GM23338 (cell line): ENCODE results near the gene NID1. TPM values are rescaled to one million over a fixed set of nuclear protein-coding genes. Genes with fewer than 3 reads are reported as not detected.

ENCODE experiments used
- ATAC-seq: fragments of 200-7000 bp; cut with Tn5 transposase; 3 replicates; pipeline ENCODE4 v1.9.1; 2020
- DNase-seq: peaks from one replicate; pipeline ENCODE4 v3.0.0-alpha.2; 2015; ENCODE audit warnings: low spot score
- H2AFZ ChIP-seq: fragments of 200-600 bp; sonication (generic); 2 replicates; pipeline ENCODE4 v1.8.0; 2016; ENCODE audit warnings: antibody characterized with exemption, mild to moderate bottlenecking, moderate library complexity
- H3F3A ChIP-seq: fragments of 200-600 bp; sonication (generic); replicated peaks from 2 replicates; pipeline ENCODE4 v1.8.0; 2017; ENCODE audit warnings: antibody characterized with exemption, mixed run types, low read depth
- H3K27ac ChIP-seq: fragments of 200-600 bp; sonication (generic); 2 replicates; pipeline ENCODE4 v1.6.1; 2016; ENCODE audit warnings: low read depth
- H3K27me3 ChIP-seq: fragments of 200-600 bp; sonication (generic); 2 replicates; pipeline ENCODE4 v1.8.0; 2016; ENCODE audit warnings: mild to moderate bottlenecking, mixed run types, moderate library complexity; ENCODE audit not compliant: insufficient read depth
- H3K36me3 ChIP-seq: fragments of 200-600 bp; sonication (generic); 2 replicates; pipeline ENCODE4 v1.8.0; 2016; ENCODE audit warnings: mild to moderate bottlenecking; ENCODE audit not compliant: insufficient read depth
- H3K4me1 ChIP-seq: fragments of 200-600 bp; sonication (generic); 2 replicates; pipeline ENCODE4 v1.8.0; 2016; ENCODE audit warnings: mild to moderate bottlenecking, moderate library complexity; ENCODE audit not compliant: insufficient read depth
- H3K4me2 ChIP-seq: fragments of 200-600 bp; sonication (generic); 2 replicates; pipeline ENCODE4 v1.7.1; 2017; ENCODE audit warnings: mixed run types
- H3K4me3 ChIP-seq: fragments of 200-600 bp; sonication (generic); 2 replicates; pipeline ENCODE4 v1.6.1; 2016; ENCODE audit warnings: mixed run types
- H3K79me2 ChIP-seq: fragments of 200-600 bp; sonication (generic); replicated peaks from 2 replicates; pipeline ENCODE4 v1.8.0; 2017; ENCODE audit warnings: mild to moderate bottlenecking; ENCODE audit not compliant: insufficient read depth
- H3K9me2 ChIP-seq: fragments of 200-600 bp; sonication (generic); 2 replicates; pipeline ENCODE4 v1.8.0; 2017; ENCODE audit not compliant: insufficient read depth
- H4K20me1 ChIP-seq: fragments of 200-600 bp; sonication (generic); replicated peaks from 2 replicates; pipeline ENCODE4 v1.8.0; 2017; ENCODE audit warnings: mild to moderate bottlenecking; ENCODE audit not compliant: insufficient read depth
- H3K27ac Mint-ChIP-seq: 2 replicates; pipeline ENCODE4 v1.8.0; 2020; ENCODE audit warnings: inconsistent platforms, mild to moderate bottlenecking, moderate library complexity, mixed read lengths
- H3K27me3 Mint-ChIP-seq: 3 replicates; pipeline ENCODE4 v1.8.0; 2022; ENCODE audit warnings: low read depth, mild to moderate bottlenecking, moderate library complexity, mixed read lengths, inconsistent platforms; ENCODE audit not compliant: insufficient read depth, poor library complexity
- H3K36me3 Mint-ChIP-seq: 3 replicates; pipeline ENCODE4 v1.8.0; 2021; ENCODE audit warnings: low read depth, mild to moderate bottlenecking, inconsistent platforms, moderate library complexity, mixed read lengths
- H3K4me1 Mint-ChIP-seq: 3 replicates; pipeline ENCODE4 v1.8.0; 2020; ENCODE audit warnings: mild to moderate bottlenecking, inconsistent platforms, mixed read lengths
- H3K4me3 Mint-ChIP-seq: 3 replicates; pipeline ENCODE4 v1.8.0; 2021; ENCODE audit warnings: moderate library complexity, mild to moderate bottlenecking, inconsistent platforms, mixed read lengths
- H3K9me3 Mint-ChIP-seq: 3 replicates; pipeline ENCODE4 v1.8.0; 2020; ENCODE audit warnings: moderate library complexity, mild to moderate bottlenecking, inconsistent platforms, mixed read lengths
- EZH2 ChIP-seq: fragments of 200-600 bp; sonication (generic); IDR thresholded peaks from one replicate; pipeline ENCODE4 v1.8.0; 2017; ENCODE audit warnings: antibody characterized with exemption, mild to moderate bottlenecking, low read depth; ENCODE audit not compliant: unreplicated experiment
- EZH2phosphoT487 ChIP-seq: fragments of 200-600 bp; sonication (generic); IDR thresholded peaks from one replicate; pipeline ENCODE4 v1.8.1; 2018; ENCODE audit warnings: antibody characterized with exemption; ENCODE audit not compliant: unreplicated experiment
- JUNB ChIP-seq: IDR thresholded peaks from one replicate; pipeline ENCODE4 v1.6.1; 2016; ENCODE audit warnings: antibody characterized with exemption; ENCODE audit not compliant: unreplicated experiment
- NANOG ChIP-seq: IDR thresholded peaks from 2 replicates; pipeline ENCODE4 v1.6.1; 2016; ENCODE audit warnings: antibody characterized with exemption, borderline replicate concordance
- STAT1 ChIP-seq: IDR thresholded peaks from one replicate; pipeline ENCODE4 v1.6.1; 2016; ENCODE audit warnings: antibody characterized with exemption; ENCODE audit not compliant: unreplicated experiment
- ZNF114 ChIP-seq: fragments of 250-450 bp; sonication (Bioruptor Pico); IDR thresholded peaks from 2 replicates; pipeline ENCODE4 v1.5.0; 2020; ENCODE audit warnings: mild to moderate bottlenecking, moderate library complexity
- ZNF331 ChIP-seq: fragments of 250-450 bp; sonication (Bioruptor Pico); IDR thresholded peaks from 2 replicates; pipeline ENCODE4 v1.5.0; 2020; ENCODE audit warnings: low read depth, mild to moderate bottlenecking, moderate library complexity
- polyA plus RNA-seq: library from polyadenylated mRNA; unstranded; fragments of >200 nt; fragmentation: Nextera tagmentation; extraction: Ambion mirVana; gene quantifications from 2 replicates; pipeline ENCODE4 v1.2.1, GENCODE V29; 2016
- total RNA-seq: library from RNA; depleted of rRNA; stranded (reverse); fragments of >200 nt; shearing (Covaris generic); gene quantifications from 2 replicates; pipeline ENCODE4 v1.2.3, GENCODE V29; 2014
- TF ChIP-seq, protein P1 (sequence below), 2 experiments: fragments of 200-600 bp in 1 of 2; sonication (generic) in 1 of 2; conservative IDR thresholded peaks; 2 replicates each; pipeline versions ENCODE4 v1.5.1 to v1.6.1; 2016 to 2017; ENCODE audit warnings: antibody characterized with exemption in 2 of 2, low read depth in 2 of 2, mild to moderate bottlenecking in 2 of 2, moderate library complexity in 1 of 2
- TF ChIP-seq, protein P2 (sequence below): IDR thresholded peaks from one replicate; pipeline ENCODE4 v1.6.1; 2018; ENCODE audit warnings: antibody characterized with exemption; ENCODE audit not compliant: unreplicated experiment

Gene NID1
- total and polyA plus RNA-seq, 2 experiments from 2014 or later: 7.1 to 32.5 TPM

DNA sequence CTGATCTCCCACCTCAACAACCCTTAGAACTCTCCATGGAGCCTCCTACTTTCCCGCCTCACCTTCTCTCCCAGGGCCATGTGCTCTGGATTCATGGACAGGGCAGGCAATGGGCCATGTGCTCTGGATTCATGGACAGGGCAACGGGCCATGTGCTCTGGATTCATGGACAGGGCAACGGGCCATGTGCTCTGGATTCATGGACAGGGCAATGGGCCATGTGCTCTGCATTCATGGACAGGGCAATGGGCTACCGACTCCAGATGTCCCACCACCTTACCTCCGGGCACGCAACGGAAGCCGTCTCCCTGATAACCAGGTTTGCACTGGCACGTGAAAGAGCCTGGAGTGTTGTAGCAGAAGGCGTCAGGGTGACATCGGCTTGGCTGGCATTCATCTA is 53.2 kb downstream of the NID1 start:
- no peaks in the 10 kb centered on the region for H3K36me3 ChIP-seq
- no peaks in the 10 kb centered on the region for H4K20me1 ChIP-seq
- Mint-ChIP-seq H3K27ac (no peak overlapping the region), H3K36me3 (no peaks in the 10 kb centered on the region), H3K4me3 (no peak overlapping the region), H3K9me3 (no peaks in the 10 kb centered on the region), H3K27me3 (no peaks in the 10 kb centered on the region), H3K4me1 (no peaks in the 10 kb centered on the region; the same call in 2 of the 3 replicates)
- DNase-seq (no peak), ATAC-seq (no peak)
- H3K9me2 ChIP-seq: no peaks in the 10 kb centered on the region
- H3K4me1 ChIP-seq: no peaks in the 10 kb centered on the region
- no peaks in the 10 kb centered on the region for H3K79me2 ChIP-seq
- no peak overlapping the region for H3K4me2 ChIP-seq
- no peaks in the 10 kb centered on the region for H3F3A ChIP-seq
- H3K27me3 ChIP-seq: no peaks in the 10 kb centered on the region
- H2AFZ ChIP-seq: no peak overlapping the region
- TF ChIP-seq ZNF114 (CRISPR knock-in tag) (no peak), EZH2 (no peak), EZH2phosphoT487 (no peak)
- TF ChIP-seq, protein P1, sequence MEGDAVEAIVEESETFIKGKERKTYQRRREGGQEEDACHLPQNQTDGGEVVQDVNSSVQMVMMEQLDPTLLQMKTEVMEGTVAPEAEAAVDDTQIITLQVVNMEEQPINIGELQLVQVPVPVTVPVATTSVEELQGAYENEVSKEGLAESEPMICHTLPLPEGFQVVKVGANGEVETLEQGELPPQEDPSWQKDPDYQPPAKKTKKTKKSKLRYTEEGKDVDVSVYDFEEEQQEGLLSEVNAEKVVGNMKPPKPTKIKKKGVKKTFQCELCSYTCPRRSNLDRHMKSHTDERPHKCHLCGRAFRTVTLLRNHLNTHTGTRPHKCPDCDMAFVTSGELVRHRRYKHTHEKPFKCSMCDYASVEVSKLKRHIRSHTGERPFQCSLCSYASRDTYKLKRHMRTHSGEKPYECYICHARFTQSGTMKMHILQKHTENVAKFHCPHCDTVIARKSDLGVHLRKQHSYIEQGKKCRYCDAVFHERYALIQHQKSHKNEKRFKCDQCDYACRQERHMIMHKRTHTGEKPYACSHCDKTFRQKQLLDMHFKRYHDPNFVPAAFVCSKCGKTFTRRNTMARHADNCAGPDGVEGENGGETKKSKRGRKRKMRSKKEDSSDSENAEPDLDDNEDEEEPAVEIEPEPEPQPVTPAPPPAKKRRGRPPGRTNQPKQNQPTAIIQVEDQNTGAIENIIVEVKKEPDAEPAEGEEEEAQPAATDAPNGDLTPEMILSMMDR (conservative IDR thresholded peaks at IDR 0.05; ENCODE audit: low read depth in 2 of 2): no peak
- TF ChIP-seq, protein P2, sequence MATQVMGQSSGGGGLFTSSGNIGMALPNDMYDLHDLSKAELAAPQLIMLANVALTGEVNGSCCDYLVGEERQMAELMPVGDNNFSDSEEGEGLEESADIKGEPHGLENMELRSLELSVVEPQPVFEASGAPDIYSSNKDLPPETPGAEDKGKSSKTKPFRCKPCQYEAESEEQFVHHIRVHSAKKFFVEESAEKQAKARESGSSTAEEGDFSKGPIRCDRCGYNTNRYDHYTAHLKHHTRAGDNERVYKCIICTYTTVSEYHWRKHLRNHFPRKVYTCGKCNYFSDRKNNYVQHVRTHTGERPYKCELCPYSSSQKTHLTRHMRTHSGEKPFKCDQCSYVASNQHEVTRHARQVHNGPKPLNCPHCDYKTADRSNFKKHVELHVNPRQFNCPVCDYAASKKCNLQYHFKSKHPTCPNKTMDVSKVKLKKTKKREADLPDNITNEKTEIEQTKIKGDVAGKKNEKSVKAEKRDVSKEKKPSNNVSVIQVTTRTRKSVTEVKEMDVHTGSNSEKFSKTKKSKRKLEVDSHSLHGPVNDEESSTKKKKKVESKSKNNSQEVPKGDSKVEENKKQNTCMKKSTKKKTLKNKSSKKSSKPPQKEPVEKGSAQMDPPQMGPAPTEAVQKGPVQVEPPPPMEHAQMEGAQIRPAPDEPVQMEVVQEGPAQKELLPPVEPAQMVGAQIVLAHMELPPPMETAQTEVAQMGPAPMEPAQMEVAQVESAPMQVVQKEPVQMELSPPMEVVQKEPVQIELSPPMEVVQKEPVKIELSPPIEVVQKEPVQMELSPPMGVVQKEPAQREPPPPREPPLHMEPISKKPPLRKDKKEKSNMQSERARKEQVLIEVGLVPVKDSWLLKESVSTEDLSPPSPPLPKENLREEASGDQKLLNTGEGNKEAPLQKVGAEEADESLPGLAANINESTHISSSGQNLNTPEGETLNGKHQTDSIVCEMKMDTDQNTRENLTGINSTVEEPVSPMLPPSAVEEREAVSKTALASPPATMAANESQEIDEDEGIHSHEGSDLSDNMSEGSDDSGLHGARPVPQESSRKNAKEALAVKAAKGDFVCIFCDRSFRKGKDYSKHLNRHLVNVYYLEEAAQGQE: no peak
- H3K4me3 ChIP-seq: no peak overlapping the region
- no peak overlapping the region for H3K27ac ChIP-seq

DNA sequence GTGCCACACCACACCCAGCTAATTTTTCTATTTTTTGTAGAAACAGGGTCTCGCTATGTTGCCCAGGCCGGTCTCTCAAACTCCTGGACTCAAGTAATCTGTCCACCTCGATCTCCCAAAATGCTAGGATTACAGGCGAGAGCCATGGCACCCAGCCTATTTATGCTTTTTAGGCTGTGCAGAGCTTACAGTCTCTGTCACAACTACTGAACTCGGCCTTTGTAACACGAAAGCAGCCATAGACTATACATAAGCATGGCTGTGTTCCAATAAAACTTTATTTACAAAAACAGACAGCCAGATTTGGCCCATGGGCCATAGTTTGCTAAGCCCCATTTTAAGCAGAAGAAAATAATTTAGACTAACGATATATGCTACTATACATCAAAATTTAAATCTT is 54.4 kb downstream of the NID1 start:
- H3K4me1 ChIP-seq: no peaks in the 10 kb centered on the region
- Mint-ChIP-seq H3K27ac (no peak overlapping the region), H3K36me3 (no peaks in the 10 kb centered on the region), H3K4me1 (no peaks in the 10 kb centered on the region), H3K4me3 (no peak overlapping the region), H3K27me3 (no peaks in the 10 kb centered on the region), H3K9me3 (no peaks in the 10 kb centered on the region)
- H3K79me2 ChIP-seq: no peaks in the 10 kb centered on the region
- ATAC-seq: no peak
- H2AFZ ChIP-seq: no peak overlapping the region
- H3K4me3 ChIP-seq: no peak overlapping the region
- no peaks in the 10 kb centered on the region for H3K9me2 ChIP-seq
- H4K20me1 ChIP-seq: no peaks in the 10 kb centered on the region
- H3K27me3 ChIP-seq: no peaks in the 10 kb centered on the region
- no peaks in the 10 kb centered on the region for H3K36me3 ChIP-seq
- H3F3A ChIP-seq: no peaks in the 10 kb centered on the region
- no peak overlapping the region for H3K4me2 ChIP-seq
- no peak for DNase-seq
- TF ChIP-seq JUNB (no peak), STAT1 (no peak), ZNF331 (no peak), EZH2phosphoT487 (no peak), NANOG (no peak)
- no peak overlapping the region for H3K27ac ChIP-seq
